Measurements from ENCODE around the gene FBXO31.
"Not testable (repeated sequence)": the region's sequence is repeated elsewhere in the genome, so short reads cannot be mapped to it uniquely, and the experiment has no call there.

Gene FBXO31

DNA sequence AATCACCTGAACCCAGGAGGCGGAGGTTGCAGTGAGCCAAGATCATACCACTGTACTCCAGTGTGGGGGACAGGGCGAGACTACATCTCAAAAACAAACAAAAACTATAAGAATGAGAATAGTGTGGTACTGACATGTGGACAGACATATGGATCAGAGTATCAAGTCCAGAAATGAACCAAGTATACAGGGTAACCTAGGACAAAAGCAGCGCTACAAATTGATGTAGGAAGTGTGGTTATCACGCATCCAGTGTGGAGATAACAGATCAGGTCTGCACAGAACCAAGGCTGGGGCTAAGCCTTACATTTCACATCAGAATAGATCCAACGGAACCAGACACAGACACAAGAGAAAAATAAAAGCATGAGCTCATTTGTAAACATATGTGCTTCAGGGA lies 43.4 kb downstream of the FBXO31 start:
- DNase-seq: no peak

GRCh38 chr16:87339724-87340105 lies 43.9 kb downstream of the FBXO31 start:
- not testable (repeated sequence) for DNase-seq

GRCh38 chr16:87339086-87339723 lies 44.4 kb downstream of the FBXO31 start:
- no peak for DNase-seq

DNA sequence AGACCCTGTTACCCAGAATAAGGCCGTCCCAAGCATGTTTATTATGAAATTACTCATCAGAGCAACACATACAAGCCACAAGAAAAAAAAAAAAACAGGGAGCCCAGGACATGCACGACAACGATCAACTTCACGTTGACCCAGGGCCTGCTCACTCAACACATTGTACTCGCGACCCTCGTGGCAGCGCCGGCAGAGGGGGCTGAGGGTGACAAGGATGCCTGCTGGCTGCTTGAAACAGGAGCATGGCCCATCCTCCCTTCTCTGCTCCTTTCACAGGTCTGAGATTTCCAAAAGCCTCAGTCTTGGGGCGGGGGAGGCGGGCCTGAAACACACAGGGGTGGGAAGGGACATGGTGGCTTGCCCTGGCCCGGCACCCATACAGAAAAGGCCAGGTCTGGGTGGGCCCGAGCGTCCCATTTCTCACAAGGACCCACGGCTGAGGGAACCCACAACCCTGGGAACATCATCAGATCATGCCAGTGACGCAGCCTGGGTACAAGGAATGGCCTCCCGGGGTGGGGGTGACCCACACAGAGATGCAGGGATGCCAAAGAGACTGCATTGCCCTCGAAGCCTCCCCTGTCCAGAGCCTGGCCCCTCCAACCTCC lies 45.3 kb downstream of the FBXO31 start:
- DNase-seq: no peak

- DNase-seq: no peak
Measured at GRCh38 chr16:87337262-87337771, 46.3 kb downstream of the FBXO31 start.

DNA sequence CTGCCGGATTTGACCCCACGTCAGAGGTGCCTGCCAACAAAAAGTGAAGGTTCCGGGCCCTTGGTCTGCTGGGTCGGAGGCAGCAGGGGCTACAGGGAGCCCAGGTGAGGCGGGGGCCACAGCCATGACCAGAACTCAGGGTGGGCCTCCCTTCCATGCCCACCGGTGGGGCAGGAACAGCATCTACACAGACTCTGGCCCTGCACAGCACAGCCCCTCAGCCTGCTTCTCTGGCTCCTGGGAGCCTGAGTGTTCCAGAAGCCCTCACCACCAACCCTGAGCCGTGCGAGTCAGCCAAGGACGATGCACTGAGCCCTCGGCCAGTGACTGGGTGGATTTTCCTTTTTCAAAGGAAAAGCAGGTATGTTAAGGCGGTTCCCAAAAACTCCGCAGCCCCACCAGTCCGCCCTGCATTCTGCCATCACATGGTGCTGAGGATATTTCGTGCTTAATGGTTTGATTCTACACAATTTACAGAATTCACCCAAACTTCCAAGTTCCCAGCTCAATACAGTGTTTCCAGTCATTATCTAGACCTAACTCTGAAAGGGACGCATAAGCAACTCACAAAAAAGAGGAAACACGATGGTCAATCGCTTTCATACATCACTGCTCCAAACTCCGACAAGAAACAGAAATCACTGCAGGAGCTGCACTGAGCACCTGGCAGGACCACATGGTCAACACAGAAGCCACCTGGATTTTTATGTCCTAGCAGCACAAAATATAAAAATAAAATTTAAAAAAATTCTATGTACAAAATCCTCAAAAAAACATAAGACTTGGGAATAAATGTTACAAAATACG lies 46.9 kb downstream of the FBXO31 start:
- DNase-seq: no peak

- no peak for DNase-seq
Measured at GRCh38 chr16:87335625-87336433, 47.7 kb downstream of the FBXO31 start.

- DNase-seq: no peak
Measured at GRCh38 chr16:87334651-87335624, 48.6 kb downstream of the FBXO31 start.

DNA sequence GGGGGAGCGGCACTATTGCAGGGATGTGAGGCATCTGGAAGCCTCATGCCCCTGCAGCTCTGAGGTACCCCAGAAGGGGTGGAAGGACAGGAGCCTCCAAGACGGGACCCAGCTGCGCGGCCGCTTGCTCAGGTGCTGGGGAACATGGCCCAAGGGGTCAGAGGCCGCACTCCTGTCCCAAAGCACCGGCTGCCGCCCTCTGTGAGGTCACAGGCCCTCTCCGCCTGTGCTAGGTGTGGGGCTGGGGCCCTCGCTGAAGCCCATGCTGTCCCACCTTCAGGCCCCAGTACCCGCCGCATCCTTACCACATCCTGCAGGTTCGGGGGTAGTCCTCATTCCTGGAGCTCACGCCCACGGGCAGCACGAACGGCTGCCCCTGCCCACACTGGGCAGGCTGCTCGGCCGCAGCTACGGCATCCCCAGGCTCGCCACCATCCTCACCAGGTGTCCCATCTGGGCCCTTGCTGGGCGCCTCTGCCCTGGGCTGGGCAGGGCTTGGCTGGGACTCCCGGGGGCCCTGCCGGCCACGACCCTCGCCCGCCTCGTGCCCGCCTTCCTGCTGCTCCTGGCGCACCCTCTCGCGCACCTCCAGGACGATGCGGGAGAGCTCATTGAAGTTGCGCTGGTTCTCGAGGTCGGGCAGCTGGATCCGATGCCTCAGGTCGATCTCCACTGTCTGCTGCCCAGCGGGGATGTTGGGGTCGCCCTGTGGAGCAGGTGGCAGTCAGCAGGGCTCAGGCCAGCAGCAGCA lies 49.8 kb downstream of the FBXO31 start:
- no peak for DNase-seq

GRCh38 chr16:87333101-87333500 lies 50.5 kb downstream of the FBXO31 start:
- no peak for DNase-seq

GRCh38 chr16:87332150-87332549 lies 51.4 kb downstream of the FBXO31 start:
- DNase-seq: no peak

DNA sequence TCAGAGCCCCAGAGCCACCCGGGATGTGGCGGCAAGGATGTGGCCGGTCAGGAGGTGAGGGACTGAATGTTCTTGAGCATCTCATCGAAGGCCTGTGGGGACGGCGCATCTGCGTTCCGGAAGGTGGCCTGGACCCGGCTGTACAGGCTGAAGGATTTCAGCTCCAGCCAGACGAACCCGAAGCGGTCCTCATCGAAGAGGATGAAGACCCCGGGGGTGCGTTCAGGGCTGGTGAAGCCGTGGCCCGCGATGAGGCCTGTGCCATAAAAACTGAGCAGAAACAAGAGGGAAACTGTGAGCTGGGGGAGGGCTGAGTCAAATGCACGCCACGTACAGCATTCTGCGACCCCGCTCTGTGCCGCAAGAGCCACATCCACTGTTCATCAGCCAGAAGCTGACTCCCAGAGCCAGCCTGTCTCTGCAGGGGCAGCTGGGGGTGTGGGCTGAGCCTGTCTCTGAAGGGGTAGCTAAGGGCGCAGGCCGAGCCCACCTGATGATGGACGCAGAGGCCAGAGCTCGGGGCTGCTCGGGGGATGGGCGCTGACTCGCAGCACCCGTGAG lies 52.3 kb downstream of the FBXO31 start:
- no peak for DNase-seq

- DNase-seq: no peak
Measured at GRCh38 chr16:87330646-87331045, 52.9 kb downstream of the FBXO31 start.

DNA sequence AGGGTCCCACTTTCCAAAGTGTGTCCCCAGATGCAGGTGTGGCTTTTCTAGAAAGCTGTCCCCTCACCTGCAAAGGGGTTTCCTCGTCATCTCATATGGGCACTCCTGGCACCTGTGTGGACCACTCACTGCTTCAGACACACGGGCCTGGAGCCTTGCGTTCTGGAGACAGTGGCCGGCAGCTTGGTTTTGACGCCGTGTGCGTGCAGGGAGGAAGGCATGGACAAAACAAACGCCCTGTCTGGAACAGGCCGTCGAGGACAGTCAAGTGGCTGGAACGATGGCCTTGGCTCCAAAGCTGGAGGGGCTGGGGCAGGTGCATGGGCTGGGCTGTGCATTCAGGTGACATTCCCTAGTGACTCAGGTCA lies 53.3 kb downstream of the FBXO31 start:
- DNase-seq: no peak

DNA sequence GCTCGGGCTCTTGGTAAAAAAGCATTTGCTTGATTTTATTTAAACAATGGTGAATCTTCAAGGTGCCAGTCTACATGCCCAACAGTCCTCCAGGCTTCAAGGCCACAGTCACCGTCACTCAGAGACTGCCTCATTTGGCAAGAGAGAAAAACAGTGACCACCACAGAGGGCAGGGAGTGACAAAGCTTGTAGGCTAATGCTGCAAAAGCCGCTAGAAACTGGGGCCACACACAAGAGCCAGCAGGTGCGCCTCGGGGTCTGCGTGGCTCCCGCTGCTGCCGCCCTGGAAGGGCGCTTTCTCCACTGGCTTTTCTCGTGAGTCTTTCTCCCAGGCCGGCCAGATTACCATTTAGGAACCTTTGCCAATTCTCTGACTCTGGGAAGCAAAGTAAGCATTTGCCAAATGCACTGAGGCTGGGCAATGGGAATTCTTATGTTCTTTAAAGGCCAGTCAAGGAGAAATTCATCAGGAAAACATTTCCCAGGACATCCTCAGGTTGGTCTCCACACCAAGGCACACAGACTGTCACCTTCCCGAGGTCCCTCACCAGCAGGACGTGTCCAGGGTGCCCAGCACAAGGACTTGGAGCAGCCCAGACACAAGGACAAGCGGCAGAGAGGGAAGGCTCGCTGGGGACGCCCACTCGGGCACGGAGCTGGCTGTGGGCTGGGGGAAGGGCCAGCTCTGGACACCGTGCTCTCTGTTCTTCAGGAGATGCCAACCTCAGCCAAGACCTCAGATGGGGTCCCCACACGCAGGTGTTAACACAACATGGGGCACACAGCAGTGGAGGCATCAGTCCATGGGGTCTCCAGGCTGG lies 53.9 kb downstream of the FBXO31 start:
- no peak for DNase-seq

DNA sequence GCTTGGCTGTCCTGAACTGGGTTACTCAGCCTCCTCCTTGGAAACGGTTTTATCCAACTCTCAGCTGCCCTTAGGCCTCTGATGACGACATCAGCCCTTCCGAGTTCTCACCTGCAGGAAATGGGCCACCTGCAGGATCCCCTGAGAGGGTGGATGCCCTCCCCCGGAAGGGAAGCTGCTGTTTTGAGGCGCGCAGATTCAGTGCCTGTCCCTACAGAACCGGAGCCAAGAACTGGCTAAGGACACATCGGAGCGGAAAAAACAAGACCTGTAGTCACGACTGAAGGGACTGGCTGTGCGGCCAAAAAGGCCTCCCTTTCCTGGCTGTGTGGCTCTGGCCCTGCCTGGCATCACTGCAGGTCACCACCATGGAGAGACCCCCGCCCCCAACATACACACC lies 54.7 kb downstream of the FBXO31 start:
- DNase-seq: no peak

- no peak for DNase-seq
Measured at GRCh38 chr16:87327798-87328495, 55.6 kb downstream of the FBXO31 start.

GRCh38 chr16:87326151-87326571 lies 57.4 kb downstream of the FBXO31 start:
- DNase-seq: no peak

- DNase-seq: no peak
Measured at GRCh38 chr16:87325423-87325858, 58.1 kb downstream of the FBXO31 start.

Measured in DMS 273 treated with DMSO at 0.1 percent for 48 hours (cell line).